ENCODE data around the gene TMEM61.

GRCh38 chr1:55037733-55038551 lies 57.5 kb downstream of the TMEM61 start:
- no peak for TF ChIP-seq CTCF (IDR thresholded peaks at IDR 0.05)
- no peak for TF ChIP-seq EZH2 (IDR thresholded peaks at IDR 0.05; ENCODE audit: borderline replicate concordance, insufficient read depth, low read depth, low read length, poor library complexity, severe bottlenecking)
